CD4-positive, alpha-beta T cell (primary cell): Measurements from ENCODE around the gene HOXC10. TPM values are rescaled to one million over a fixed set of nuclear protein-coding genes. Genes with fewer than 3 reads are reported as not detected.

ENCODE experiments used
- ATAC-seq: fragments of 200-7000 bp; cut with Tn5 transposase; one replicate; pipeline ENCODE4 v1.10.0; 2022; ENCODE audit warnings: mild to moderate bottlenecking; ENCODE audit not compliant: poor library complexity
- CTCF ChIA-PET: fragments of 350-600 bp; sonication (Branson Sonifier 250); formaldehyde crosslinking; loops from one replicate; lab custom pipeline; 2021; ENCODE audit warnings: antibody characterized with exemption, inconsistent platforms; lab: Charles Lee
- POLR2A ChIA-PET: fragments of 350-600 bp; sonication (Branson Sonifier 250); formaldehyde crosslinking; loops from one replicate; lab custom pipeline; 2021; ENCODE audit warnings: antibody characterized with exemption, inconsistent platforms; lab: Charles Lee
- DNase-seq, 14 experiments: peaks; one replicate each; pipeline ENCODE4 v3.0.0-alpha.2; 2013 to 2020; ENCODE audit warnings: mixed read lengths in 2 of 14
- H3K27ac ChIP-seq, 2 donors: one replicate each; pipeline versions ENCODE4 v1.5.1 to v1.7.0; 2013; ENCODE audit warnings: low read length in 2 of 2, low read depth in 1 of 2, mild to moderate bottlenecking in 1 of 2
- H3K27me3 ChIP-seq, 2 experiments: 1 replicate in 1 of 2; 2 replicates in 1 of 2; pipeline versions ENCODE4 v1.6.1 to v1.7.0; 2013; ENCODE audit warnings: low read length in 2 of 2, control low read depth in 1 of 2, mild to moderate bottlenecking in 1 of 2, moderate library complexity in 1 of 2; ENCODE audit not compliant: insufficient read depth in 2 of 2, control insufficient read depth in 1 of 2
- H3K36me3 ChIP-seq: one replicate; pipeline ENCODE4 v1.6.1; 2013; ENCODE audit warnings: low read length, control low read depth; ENCODE audit not compliant: insufficient read depth
- H3K4me1 ChIP-seq: one replicate; pipeline ENCODE4 v1.6.1; 2013; ENCODE audit warnings: low read length, control low read depth; ENCODE audit not compliant: insufficient read depth
- H3K4me3 ChIP-seq: one replicate; pipeline ENCODE4 v1.5.1; 2013; ENCODE audit warnings: mild to moderate bottlenecking, low read length, moderate library complexity
- H3K9me3 ChIP-seq, 2 experiments: 1 replicate in 1 of 2; 2 replicates in 1 of 2; pipeline versions ENCODE4 v1.6.1 to v1.7.0; 2013; ENCODE audit warnings: low read length in 2 of 2, mild to moderate bottlenecking in 2 of 2, control low read depth in 1 of 2, moderate library complexity in 1 of 2; ENCODE audit not compliant: control insufficient read depth in 1 of 2, insufficient read depth in 1 of 2
- H3K27ac Mint-ChIP-seq: one replicate; pipeline ENCODE4 v1.8.0; 2020; ENCODE audit warnings: mixed read lengths
- H3K27me3 Mint-ChIP-seq: one replicate; pipeline ENCODE4 v1.8.0; 2021; ENCODE audit warnings: mixed read lengths
- H3K36me3 Mint-ChIP-seq: one replicate; pipeline ENCODE4 v1.8.0; 2021; ENCODE audit warnings: low read depth, mixed read lengths
- H3K4me1 Mint-ChIP-seq: one replicate; pipeline ENCODE4 v1.8.0; 2021; ENCODE audit warnings: low read depth, mixed read lengths
- H3K4me3 Mint-ChIP-seq: one replicate; pipeline ENCODE4 v1.8.0; 2020; ENCODE audit warnings: mild to moderate bottlenecking, mixed read lengths
- H3K9me3 Mint-ChIP-seq: one replicate; pipeline ENCODE4 v1.8.0; 2020; ENCODE audit warnings: mixed read lengths
- CTCF ChIP-seq: fragments of 200-600 bp; IDR thresholded peaks from one replicate; pipeline ENCODE4 v1.8.0; 2022; ENCODE audit warnings: antibody characterized with exemption, mild to moderate bottlenecking
- intact Hi-C, 2 experiments: fragments of 100-400 bp; cut with DNase I in 1 of 2; cut with micrococcal nuclease in 1 of 2; formaldehyde crosslinking; loops; one replicate each; pipeline versions ENCODE4 v1.15.1 to v1.9.0; 2023 to 2025; cut with DNase I, micrococcal nuclease
- total RNA-seq, 174 experiments: library from RNA in 2 of 174; stranded (reverse) in 2 of 174; gene quantifications; one replicate each; pipeline ENCODE4 v1.2.3 and lab custom pipeline; 2021 to 2026

The HOXC10 gene
- total RNA-seq, 2 experiments from 2014 or later: not detected

- TF ChIP-seq CTCF: no peak
- Histone ChIP-seq H3K36me3 (no peaks in the 10 kb centered on the region), H3K4me1 (peaks cover 49% of the 10 kb centered on the region), H3K27me3 (peaks cover 97 to 99% of the 10 kb centered on the region in 2 experiments), H3K9me3 (peaks cover 4 to 85% of the 10 kb centered on the region in 2 experiments), H3K4me3 (no peak overlapping the region), H3K27ac (no peak overlapping the region)
- Mint-ChIP-seq H3K4me3 (no peak overlapping the region), H3K27me3 (peaks cover 95% of the 10 kb centered on the region), H3K27ac (peak overlapping the region; percentile 51), H3K4me1 (peaks cover 33% of the 10 kb centered on the region), H3K9me3 (no peaks in the 10 kb centered on the region), H3K36me3 (no peaks in the 10 kb centered on the region)
- intact Hi-C loops: loop anchor here in 1 of 2 experiments (5.0 kb wide), 1 partner anchor 33 kb away; the partner anchor contains the start of gene HOXC10
- no peak for ATAC-seq
- ChIA-PET CTCF (no interaction called here), POLR2A (interaction anchor here (1.4 kb wide), 1 partner anchor 18 kb away, joined by 3 read pairs; the partner anchor contains the start of gene HOXC11)
- DNase-seq: no peak
Measured at GRCh38 chr12:53953831-53954693, 30.9 kb upstream of the HOXC10 start.

GRCh38 chr12:53954694-53955035 is 30.3 kb upstream of the HOXC10 start, which contains the start of gene HOXC12:
HOXC12 (plus strand) TSS chr12:53954903; CDS start chr12:53954930, 27 bp downstream.
- H3K4me1 Mint-ChIP-seq: peaks cover 33% of the 10 kb centered on the region
- Histone ChIP-seq H3K4me3 (no peak within 1 kb of the TSS), H3K27ac (no peak within 1 kb of the TSS), H3K27me3 (peaks cover 97 to 99% of the 10 kb centered on the region in 2 experiments), H3K36me3 (no peaks in the 10 kb centered on the region), H3K4me1 (peaks cover 49% of the 10 kb centered on the region), H3K9me3 (peaks cover 4 to 79% of the 10 kb centered on the region in 2 experiments)
- H3K27me3 Mint-ChIP-seq: peaks cover 95% of the 10 kb centered on the region
- DNase-seq (no peak), ATAC-seq (no peak)
- no peak within 1 kb of the TSS for H3K4me3 Mint-ChIP-seq
- ChIA-PET POLR2A (interaction anchor here (1.4 kb wide), 1 partner anchor 18 kb away, joined by 3 read pairs; the partner anchor contains the start of gene HOXC11), CTCF (no interaction called here)
- no peak for TF ChIP-seq CTCF
- H3K36me3 Mint-ChIP-seq: no peaks in the 10 kb centered on the region
- peak within 1 kb of the TSS; percentile 51 for H3K27ac Mint-ChIP-seq
- intact Hi-C loops: loop anchor here in 1 of 2 experiments (5.0 kb wide), 1 partner anchor 33 kb away; the partner anchor contains the start of gene HOXC10
- no peaks in the 10 kb centered on the region for H3K9me3 Mint-ChIP-seq

GRCh38 chr12:53955036-53955775 is 29.7 kb upstream of the HOXC10 start:
- Histone ChIP-seq H3K27me3 (peaks cover 97 to 99% of the 10 kb centered on the region in 2 experiments), H3K36me3 (no peaks in the 10 kb centered on the region), H3K9me3 (peaks cover 4 to 78% of the 10 kb centered on the region in 2 experiments), H3K27ac (no peak overlapping the region), H3K4me3 (no peak overlapping the region), H3K4me1 (peaks cover 49% of the 10 kb centered on the region)
- peaks cover 95% of the 10 kb centered on the region for H3K27me3 Mint-ChIP-seq
- no peaks in the 10 kb centered on the region for H3K36me3 Mint-ChIP-seq
- H3K27ac Mint-ChIP-seq: no peak overlapping the region
- H3K4me1 Mint-ChIP-seq: peaks cover 34% of the 10 kb centered on the region
- intact Hi-C loops: no loop called here
- ATAC-seq (peak; percentile 12), DNase-seq (no peak)
- ChIA-PET POLR2A (interaction anchor here (1.4 kb wide), 1 partner anchor 17 kb away, joined by 3 read pairs; the partner anchor contains the start of gene HOXC11), CTCF (no interaction called here)
- no peak overlapping the region for H3K4me3 Mint-ChIP-seq
- no peaks in the 10 kb centered on the region for H3K9me3 Mint-ChIP-seq
- no peak for TF ChIP-seq CTCF
